ENCODE measurements around the gene PRAMEF18.
"Not testable (repeated sequence)": the region's sequence is repeated elsewhere in the genome, so short reads cannot be mapped to it uniquely, and the experiment has no call there.

The PRAMEF18 gene

GRCh38 chr1:13228343-13228781, 2.4 kb upstream of the PRAMEF18 start:
- TF ChIP-seq POLR2AphosphoS5 (IDR thresholded peaks at IDR 0.05; ENCODE audit: low read depth, low read length) (no peak), SPI1 (IDR thresholded peaks at IDR 0.05; ENCODE audit: low read depth, low read length) (no peak), TAF1 (IDR thresholded peaks at IDR 0.05; ENCODE audit: low read depth, low read length) (no peak), POLR2A (IDR thresholded peaks at IDR 0.05; ENCODE audit: low read depth, low read length) (no peak), POU2F2 (IDR thresholded peaks at IDR 0.05; ENCODE audit: low read depth, low read length) (no peak), PAX5 (IDR thresholded peaks at IDR 0.05; ENCODE audit: insufficient read depth, low read length, severe bottlenecking) (no peak)
- no peak for FAIRE-seq
- no peak for DNase-seq (ENCODE audit: insufficient read length, low spot score)

DNA sequence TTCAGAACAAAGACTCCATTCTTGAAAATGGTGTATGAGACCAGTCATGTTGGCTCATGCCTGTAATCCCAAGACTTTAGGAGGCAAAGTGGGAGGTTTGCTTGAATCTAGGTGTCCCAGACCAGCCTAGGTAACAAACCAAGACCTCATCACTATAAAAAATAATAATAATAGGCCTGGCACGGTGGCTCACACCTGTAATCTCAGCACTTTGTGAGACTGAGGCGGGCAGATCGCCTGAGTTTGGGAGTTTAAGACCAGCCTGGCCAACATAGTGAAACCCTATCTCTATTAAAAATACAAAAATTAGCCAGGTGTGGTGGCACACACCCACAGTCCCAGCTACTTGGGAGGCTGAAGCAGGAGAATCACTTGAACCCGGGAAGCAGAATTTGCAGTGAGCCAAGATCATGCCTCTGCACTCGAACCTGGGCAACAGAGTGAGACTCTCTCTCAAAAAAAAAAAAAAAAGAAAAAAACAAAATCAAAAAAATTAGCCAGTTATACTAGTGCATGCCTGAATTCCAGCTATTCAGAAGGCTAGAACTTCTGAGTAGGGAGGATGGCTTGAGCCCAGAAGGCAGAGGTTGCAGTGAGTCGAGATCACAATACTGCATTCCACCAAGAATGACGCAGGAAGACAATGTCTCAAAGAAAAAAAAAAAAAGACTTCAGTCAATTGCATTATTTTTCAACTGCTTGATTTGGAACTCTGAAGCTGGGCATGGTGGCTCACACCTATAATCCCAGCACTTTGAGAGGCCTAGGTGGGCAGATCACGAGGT, 1.5 kb upstream of the PRAMEF18 start:
- not testable (repeated sequence) for FAIRE-seq; DNase-seq (ENCODE audit: insufficient read length, low spot score)

GRCh38 chr1:13224480-13225060, 1.4 kb downstream of the PRAMEF18 start:
- FAIRE-seq, result no peak
- DNase-seq (ENCODE audit: insufficient read length, low spot score), result no peak
- TF ChIP-seq TAF1 (IDR thresholded peaks at IDR 0.05; ENCODE audit: low read depth, low read length) (no peak), POLR2A (IDR thresholded peaks at IDR 0.05; ENCODE audit: low read depth, low read length) (no peak), SPI1 (IDR thresholded peaks at IDR 0.05; ENCODE audit: low read depth, low read length) (no peak), POU2F2 (IDR thresholded peaks at IDR 0.05; ENCODE audit: low read depth, low read length) (no peak), POLR2AphosphoS5 (IDR thresholded peaks at IDR 0.05; ENCODE audit: low read depth, low read length) (no peak), PAX5 (IDR thresholded peaks at IDR 0.05; ENCODE audit: insufficient read depth, low read length, severe bottlenecking) (no peak)

DNA sequence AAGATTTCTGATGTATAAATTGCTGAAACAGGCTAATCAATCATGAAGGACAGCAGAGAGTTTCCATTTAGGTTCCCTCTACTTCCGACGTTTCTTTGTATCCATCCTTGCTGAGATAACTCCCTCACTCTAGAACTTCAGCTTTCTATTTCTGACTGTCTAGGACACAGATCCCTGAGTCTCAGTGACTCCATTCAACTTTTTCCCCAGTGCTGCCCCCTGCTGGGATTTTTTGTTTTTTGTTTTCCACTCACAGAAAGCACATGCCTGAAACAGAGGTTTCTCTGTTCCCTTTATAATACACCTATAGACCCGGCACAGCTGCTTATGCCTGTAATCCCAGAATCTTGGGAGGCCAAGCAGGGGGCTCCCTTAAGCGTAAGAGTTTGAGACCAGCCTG, 3.2 kb downstream of the PRAMEF18 start:
- not testable (repeated sequence) for FAIRE-seq

DNA sequence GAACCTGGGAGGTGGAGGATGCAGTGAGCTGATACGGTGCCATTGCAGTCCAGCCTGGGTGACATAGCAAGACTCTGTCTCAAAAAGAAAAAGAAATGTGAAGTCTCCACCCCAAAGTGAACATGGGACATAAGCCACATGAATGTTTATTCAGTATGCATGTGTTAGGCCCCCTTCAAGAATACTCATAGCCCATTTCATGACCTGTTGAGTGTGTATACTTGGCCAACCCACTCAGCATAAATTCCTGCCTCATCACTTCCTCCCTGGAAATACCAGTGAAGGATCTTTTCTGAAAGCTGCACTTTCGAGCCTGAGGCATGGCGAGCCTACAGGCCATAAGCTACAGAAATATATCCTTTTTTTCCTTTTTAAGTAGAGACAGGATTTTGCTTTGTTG, 6.8 kb downstream of the PRAMEF18 start:
- DNase-seq (ENCODE audit: insufficient read length, low spot score); FAIRE-seq: not testable (repeated sequence)

More for the DNA sequence above, 3.2 kb downstream of the PRAMEF18 start:
- not testable (repeated sequence) for DNase-seq (ENCODE audit: insufficient read length, low spot score)

DNA sequence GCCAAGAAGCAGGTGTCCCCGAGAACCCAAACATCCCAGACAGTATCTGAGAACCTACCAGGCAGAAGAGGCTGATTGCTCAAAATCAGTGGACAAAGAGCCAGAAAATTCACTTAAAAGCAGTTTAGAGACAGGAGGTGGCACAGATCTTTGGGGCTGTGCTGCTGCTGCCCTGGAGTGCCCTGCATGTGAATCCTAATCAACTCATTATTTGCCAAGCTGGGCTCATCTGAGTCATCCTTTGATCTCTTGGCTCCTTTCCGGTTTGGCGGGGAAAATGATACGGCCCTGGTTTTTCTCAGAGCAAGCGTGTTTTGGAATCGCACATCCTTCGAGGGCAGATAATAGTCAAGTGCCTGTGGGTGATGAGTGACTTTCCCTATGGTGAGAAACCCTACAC, 9.3 kb downstream of the PRAMEF18 start:
- not testable (repeated sequence) for FAIRE-seq; DNase-seq (ENCODE audit: insufficient read length, low spot score)

DNA sequence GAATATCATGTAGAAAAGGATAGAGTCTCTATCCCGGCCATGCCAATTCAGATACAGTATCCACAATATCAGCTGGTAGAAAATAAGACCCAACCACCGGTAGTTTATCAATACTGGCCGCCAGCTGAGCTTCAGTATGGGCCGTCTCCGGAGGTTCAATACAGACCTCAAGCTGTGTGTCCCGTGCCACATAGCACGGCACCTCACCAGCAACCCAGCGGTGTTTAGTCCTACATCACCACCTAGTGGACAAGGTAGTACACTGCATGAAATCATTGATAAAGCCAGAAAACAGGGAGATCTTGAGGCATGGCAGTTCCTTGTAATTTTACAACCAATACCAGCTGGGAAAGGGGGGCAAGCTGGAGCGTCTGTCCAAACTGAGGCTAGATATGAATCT, 17.2 kb downstream of the PRAMEF18 start:
- not testable (repeated sequence) for DNase-seq (ENCODE audit: insufficient read length, low spot score); FAIRE-seq

DNA sequence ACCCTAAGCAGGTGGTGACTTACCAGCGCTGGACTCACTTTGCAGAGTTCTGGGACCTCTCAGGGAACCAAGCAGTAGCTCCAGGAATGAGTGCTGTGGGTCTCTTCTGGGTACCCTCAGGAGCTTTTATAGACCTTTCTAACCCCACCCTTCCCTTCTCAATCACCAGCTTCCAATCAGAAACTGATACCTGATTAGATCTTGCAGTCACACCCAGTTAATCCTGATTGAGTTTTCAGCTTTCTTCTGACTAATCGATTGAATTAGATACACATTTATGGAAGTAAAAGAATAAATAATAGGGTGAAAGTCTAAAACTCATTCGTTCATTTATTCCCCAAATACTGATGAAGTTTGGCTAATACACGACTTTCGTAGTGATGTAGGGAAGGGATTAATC, 24.6 kb downstream of the PRAMEF18 start, which contains the start of gene PRAMEF13:
PRAMEF13 (minus strand) TSS at position 101 of the 400 bp plus-strand sequence. CDS start 1,820 bp downstream, outside the sequence.
- FAIRE-seq; DNase-seq (ENCODE audit: insufficient read length, low spot score): not testable (repeated sequence)

Data from GM12891 (cell line).